GM18499 (cell line): ENCODE data around the gene QKI.
"Not testable (repeated sequence)": the region's sequence is repeated elsewhere in the genome, so short reads cannot be mapped to it uniquely, and the experiment has no call there.

Source experiments
- ATAC-seq: cut with Tn5 transposase; IDR thresholded peaks from one replicate; pipeline ENCODE4 v1.9.1; 2021; ENCODE audit warnings: moderate number of reproducible peaks; ENCODE audit not compliant: insufficient read depth, unreplicated experiment

QKI gene

DNA sequence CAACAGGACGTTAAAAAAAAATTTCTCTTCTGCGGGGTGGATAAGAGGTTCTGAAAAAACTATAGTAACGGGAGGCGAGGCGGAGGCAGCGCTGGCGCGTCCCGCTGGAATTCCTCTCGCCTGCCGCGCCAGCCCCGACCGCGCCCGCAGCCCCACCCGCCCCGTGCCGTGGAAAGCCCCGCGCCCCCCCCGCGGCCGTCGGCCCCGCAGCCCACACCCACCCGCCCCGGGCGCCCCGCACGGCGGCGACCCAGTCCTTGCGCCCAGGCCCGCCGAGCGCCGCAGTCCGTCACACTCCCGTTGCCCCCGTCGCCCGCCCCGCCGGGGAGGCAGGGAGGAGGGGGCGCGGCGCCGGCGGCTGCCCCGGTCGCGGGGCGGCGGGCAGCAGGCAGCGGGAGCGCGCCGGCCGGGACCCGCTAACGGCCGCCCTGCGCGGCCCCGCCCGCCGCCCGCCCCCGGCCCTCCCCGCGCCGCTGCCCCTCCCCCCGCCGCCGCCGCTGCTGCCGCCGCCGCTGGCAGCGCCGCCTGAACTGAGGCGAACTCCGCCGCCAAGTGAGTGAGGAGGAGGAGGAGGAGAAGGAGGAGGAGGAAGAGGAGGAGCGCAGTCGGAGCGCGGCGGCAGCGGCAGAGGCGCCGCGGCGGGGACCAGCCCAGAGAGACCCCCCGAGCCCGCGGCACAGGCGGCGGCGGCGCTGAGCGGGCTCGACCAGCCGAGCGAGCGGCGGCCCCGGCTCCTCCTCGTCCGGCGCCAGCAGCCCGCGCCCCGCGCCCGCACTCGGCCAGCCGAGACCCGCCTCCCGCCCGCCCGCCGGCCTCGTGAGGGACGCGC is at the start of gene QKI:
TSS of gene QKI (plus strand) at position 602 of the 829 bp plus-strand sequence. CDS start 476 bp downstream, outside the sequence.
- no peak for ATAC-seq

DNA sequence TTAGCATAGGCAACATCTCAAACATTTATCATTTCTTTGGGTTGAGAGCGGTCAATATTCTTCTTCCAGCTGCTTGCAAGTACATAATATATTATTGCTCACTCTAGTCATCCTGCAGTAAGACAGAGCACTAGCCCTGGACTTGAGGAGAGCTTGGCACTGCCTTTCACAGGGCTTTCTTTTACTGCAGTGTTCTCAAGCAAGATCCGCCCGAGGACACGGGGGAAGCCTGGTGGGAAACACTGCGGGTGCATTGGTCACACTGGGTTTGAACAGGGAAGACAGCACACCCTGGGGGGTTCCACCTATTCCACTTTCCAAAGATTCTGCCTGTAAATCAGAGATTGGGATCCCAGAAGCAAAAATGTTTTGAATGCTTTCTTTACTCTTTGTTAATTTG is 48.2 kb upstream of the QKI start:
- ATAC-seq = no peak

DNA sequence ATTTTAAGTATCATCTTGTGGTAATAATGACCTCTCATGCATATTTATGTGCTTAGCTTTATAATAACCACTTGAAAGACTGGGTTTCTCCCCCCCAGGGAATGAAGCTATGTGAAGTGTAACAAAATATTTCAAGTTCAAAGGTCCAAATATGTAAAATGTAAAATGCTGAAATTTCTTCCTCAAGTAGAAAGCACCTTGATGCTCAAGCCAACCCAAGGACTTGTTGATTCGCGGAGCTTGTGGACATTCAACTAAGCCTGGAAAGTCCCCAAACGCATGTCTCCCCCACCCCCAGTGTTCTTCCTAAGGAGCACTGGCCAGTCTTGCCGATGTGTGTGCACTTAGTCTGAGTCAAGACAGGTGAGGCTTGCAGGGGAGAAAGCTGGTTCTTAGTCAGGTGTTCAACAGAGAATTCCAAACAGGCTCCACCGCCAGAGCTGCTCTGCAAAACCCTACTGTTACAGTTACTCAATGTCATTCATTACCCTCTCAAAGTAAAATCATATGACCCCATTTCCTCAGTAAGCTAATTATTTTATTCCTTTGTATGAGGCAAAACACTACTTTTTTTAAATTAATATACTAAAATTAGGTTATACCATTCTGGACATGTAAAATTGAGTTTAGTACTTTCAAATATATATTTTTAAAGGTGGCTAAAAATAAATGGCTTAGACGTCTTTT is 46.9 kb upstream of the QKI start:
- ATAC-seq = no peak

- ATAC-seq = no peak
These were observed 45.4 kb upstream of the QKI start for GRCh38 chr6:163369141-163369540.

- ATAC-seq = no peak
These were observed 44.7 kb upstream of the QKI start for GRCh38 chr6:163369628-163370365.

- no peak for ATAC-seq
These were observed 43.9 kb upstream of the QKI start for GRCh38 chr6:163370464-163371117.

DNA sequence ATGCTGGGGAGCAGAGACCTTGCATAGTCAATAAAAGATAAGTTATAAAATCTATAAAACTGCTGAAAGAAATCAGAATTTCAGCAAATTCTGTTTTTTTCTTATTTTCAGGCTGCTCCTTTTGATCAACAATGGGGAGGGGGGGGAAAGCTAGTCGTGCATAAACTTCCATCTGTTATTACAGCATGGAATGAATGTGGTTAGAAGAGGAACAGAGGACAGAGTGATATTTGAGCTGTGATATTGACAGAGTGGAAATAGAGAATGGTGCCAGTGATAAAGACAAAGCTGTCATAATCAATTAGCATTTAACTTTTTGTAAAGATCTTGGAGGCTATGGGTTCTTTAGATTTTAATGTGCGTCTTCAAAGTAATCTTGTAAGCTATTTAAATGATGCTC is 43.4 kb upstream of the QKI start:
- no peak for ATAC-seq

DNA sequence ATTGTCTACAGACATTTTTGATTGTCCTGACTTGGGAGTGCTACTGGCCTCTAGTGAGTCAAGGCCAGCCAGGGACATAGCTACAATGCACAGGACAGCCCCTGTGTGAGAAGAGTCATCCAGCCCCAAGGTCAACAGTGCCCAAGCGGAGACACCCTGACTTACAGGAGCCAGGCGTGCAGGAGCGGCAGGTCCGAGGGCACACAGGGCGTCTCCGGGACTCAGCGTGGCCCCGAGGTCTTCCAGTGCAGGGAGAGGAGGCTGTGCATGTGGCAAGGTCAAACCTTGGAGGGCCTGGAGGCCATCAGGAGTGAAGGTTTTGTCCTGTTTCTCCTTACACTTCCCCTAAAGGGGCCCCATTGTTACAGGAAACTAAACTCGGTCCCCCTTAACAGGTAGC is 41.3 kb upstream of the QKI start:
- ATAC-seq = no peak

DNA sequence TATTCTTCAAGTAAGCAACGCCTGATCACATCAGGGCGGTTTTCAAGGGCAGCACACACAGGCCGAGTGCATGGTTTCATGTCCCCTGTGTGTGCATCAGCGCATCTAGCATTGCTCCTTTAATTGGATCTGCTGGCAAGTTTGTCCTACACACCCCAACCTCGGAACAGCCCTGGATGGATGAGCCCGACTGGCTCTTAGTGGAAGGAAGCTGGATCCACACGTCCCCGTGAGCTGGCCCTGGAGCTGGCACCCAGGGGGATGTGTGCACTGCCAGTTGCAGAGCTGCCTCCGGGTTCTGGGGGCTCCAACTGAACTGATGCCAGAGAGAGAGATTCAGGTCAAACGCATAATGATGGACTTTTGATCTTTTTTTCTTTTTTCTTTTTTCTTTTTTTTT is 39.2 kb upstream of the QKI start:
- ATAC-seq = no peak

DNA sequence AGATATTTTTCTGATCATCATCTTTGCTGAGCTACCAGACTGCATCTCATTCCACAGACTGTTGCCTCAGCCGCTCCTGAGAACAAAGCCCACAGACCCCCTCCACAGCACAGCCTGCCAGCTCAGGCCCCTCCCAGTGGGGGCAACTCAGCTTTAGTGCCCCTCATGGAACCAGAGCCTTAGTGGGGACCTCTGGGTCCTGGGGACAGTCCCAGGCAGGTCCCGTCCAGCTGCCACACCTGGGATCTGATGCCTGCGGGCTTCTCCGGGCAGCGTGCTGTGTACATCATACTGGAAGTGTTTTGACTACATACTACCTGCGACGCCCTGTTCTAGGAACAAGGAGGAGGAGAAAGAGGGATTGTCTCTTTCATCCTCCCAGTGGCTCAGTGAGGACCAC is 38.3 kb upstream of the QKI start:
- no peak for ATAC-seq

- ATAC-seq = no peak
These were observed 37.0 kb upstream of the QKI start for GRCh38 chr6:163377561-163377960.

GRCh38 chr6:163380216-163380615 is 34.3 kb upstream of the QKI start:
- no peak for ATAC-seq

DNA sequence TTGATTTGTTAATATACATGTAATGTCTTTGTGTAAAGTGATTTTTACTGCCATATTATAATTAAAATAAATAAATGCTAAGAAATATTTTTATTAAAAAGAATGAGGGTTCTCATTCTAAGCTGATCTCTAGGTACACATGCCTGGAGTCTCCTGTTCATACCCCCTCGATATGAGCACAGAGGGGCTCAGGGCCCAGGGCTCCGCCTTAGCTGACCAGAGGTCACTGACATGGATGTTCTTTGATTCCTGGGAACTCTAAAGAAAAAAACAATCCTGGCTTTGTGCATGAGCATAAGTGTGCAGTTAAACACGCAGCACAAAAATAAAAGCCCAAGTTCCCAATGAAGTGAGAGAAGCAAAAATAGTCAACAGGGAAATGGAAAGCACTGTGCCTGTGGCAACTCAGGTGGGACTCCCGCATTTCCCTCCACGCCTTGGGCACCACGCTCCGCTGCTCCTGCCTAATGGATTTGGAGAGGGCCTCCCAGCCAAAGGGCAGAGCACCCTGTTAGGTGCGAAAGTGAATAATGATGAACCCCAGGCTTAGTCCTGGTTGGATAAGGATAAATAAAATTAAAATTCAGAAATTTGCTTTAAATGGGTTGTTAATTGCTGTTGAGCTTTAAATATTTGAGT is 33.3 kb upstream of the QKI start:
- ATAC-seq = no peak

GRCh38 chr6:163383396-163383795 is 31.1 kb upstream of the QKI start:
- ATAC-seq = not testable (repeated sequence)

- no peak for ATAC-seq
These were observed 30.6 kb upstream of the QKI start for GRCh38 chr6:163383912-163384311.

GRCh38 chr6:163384510-163384909 is 30.0 kb upstream of the QKI start:
- ATAC-seq = no peak

DNA sequence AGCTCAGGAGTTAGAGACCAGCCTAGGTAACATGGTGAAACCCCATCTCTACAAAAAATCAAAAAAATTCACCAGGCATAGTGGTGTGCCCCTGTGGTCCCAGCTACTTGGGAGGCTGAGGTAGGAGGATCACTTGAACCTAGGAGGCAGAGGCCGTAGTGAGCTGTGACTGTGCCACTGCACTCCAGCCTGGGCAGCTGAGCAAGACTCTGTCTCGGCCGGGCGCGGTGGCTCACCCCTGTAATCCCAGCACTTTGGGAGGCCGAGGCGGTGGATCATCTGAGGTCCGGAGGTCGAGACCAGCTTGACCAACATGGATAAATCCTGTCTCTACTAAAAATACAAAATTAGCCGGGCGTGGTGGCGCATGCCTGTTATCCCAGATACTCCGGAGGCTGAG is 29.0 kb upstream of the QKI start:
- ATAC-seq = not testable (repeated sequence)

GRCh38 chr6:163386329-163386908 is 28.1 kb upstream of the QKI start:
- ATAC-seq = no peak

GRCh38 chr6:163387317-163387716 is 27.2 kb upstream of the QKI start:
- ATAC-seq = no peak

DNA sequence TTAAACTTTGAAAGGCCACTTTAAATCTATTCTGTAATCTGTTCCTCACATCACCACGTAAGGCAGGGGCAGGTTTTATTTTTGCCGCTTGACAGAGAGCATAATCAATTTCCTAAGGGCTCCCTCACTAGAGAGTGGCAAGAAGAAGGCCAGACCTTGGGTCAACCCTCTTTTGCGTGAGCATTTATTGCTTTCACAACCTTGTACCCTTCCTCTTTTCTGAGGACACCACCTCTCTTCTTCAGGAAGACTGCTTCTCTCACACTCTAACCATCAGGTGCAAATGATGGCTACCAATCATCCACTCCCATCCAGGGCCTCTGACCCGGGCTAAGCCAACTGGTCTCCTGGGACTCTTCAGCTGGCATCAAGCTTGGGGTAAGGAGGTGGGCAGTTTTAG is 25.2 kb upstream of the QKI start:
- ATAC-seq = no peak
